Left lobe of liver (tissue), 2 donors: Measurements from ENCODE around the gene GRM4. TPM values are rescaled to one million over a fixed set of nuclear protein-coding genes. Genes with fewer than 3 reads are reported as not detected.

Experiments used
- ATAC-seq: fragments of 200-7000 bp; cut with Tn5 transposase; one replicate; pipeline ENCODE4 v1.9.1; 2020; ENCODE audit warnings: mild to moderate bottlenecking, moderate library complexity
- DNase-seq: peaks from one replicate; pipeline ENCODE4 v3.0.0-alpha.2; 2020; ENCODE audit warnings: low spot score
- total RNA-seq: library from RNA; stranded (reverse); gene quantifications from one replicate; pipeline ENCODE4 v1.2.1, GENCODE V29; 2021
- donor health status: DM: no; HTN: no; CAD: no; lungs with moderate emphysema.
- donor health status: DM: no; HTN: yes; CAD: no.

The GRM4 gene
- total RNA-seq, 1 donor from 2014 or later = not detected

- no peak for DNase-seq
- no peak for ATAC-seq
Measured at GRCh38 chr6:34110610-34111009, 35.3 kb downstream of the GRM4 start.

- ATAC-seq (no peak), DNase-seq (no peak)
Measured at GRCh38 chr6:34108176-34108575, 37.7 kb downstream of the GRM4 start.

- ATAC-seq (no peak), DNase-seq (no peak)
Measured at GRCh38 chr6:34106900-34107299, 39.0 kb downstream of the GRM4 start.

GRCh38 chr6:34106421-34106820, 39.5 kb downstream of the GRM4 start:
- ATAC-seq (no peak), DNase-seq (no peak)

- ATAC-seq = no peak
- DNase-seq = no peak
Measured at GRCh38 chr6:34104628-34105027, 41.3 kb downstream of the GRM4 start.

GRCh38 chr6:34104186-34104585, 41.7 kb downstream of the GRM4 start:
- DNase-seq = no peak
- no peak for ATAC-seq

- ATAC-seq = no peak
- no peak for DNase-seq
Measured at GRCh38 chr6:34103321-34103720, 42.6 kb downstream of the GRM4 start.

GRCh38 chr6:34102696-34103095, 43.2 kb downstream of the GRM4 start:
- DNase-seq (no peak), ATAC-seq (no peak)

- ATAC-seq (no peak), DNase-seq (no peak)
Measured at GRCh38 chr6:34102099-34102656, 43.7 kb downstream of the GRM4 start.

- ATAC-seq (no peak), DNase-seq (no peak)
Measured at GRCh38 chr6:34100788-34101187, 45.1 kb downstream of the GRM4 start.

- ATAC-seq (no peak), DNase-seq (no peak)
Measured at GRCh38 chr6:34099878-34100277, 46.0 kb downstream of the GRM4 start.

GRCh38 chr6:34098045-34098936, 47.6 kb downstream of the GRM4 start:
- DNase-seq (no peak), ATAC-seq (no peak)

- ATAC-seq = no peak
Measured at GRCh38 chr6:34096814-34097213, 49.1 kb downstream of the GRM4 start.

GRCh38 chr6:34096193-34096592, 49.7 kb downstream of the GRM4 start:
- DNase-seq (no peak), ATAC-seq (no peak)

More at GRCh38 chr6:34096814-34097213, 49.1 kb downstream of the GRM4 start:
- no peak for DNase-seq

GRCh38 chr6:34095741-34096140, 50.1 kb downstream of the GRM4 start:
- ATAC-seq (no peak), DNase-seq (no peak)

GRCh38 chr6:34095136-34095505, 50.8 kb downstream of the GRM4 start:
- ATAC-seq (no peak), DNase-seq (no peak)

- DNase-seq (no peak), ATAC-seq (no peak)
Measured at GRCh38 chr6:34094474-34095135, 51.3 kb downstream of the GRM4 start.

GRCh38 chr6:34093854-34094430, 51.9 kb downstream of the GRM4 start:
- no peak for DNase-seq
- no peak for ATAC-seq

- no peak for DNase-seq
- ATAC-seq = no peak
Measured at GRCh38 chr6:34093206-34093605, 52.7 kb downstream of the GRM4 start.

GRCh38 chr6:34092631-34093030, 53.3 kb downstream of the GRM4 start:
- no peak for ATAC-seq
- no peak for DNase-seq

GRCh38 chr6:34090935-34091334, 55.0 kb downstream of the GRM4 start:
- DNase-seq (no peak), ATAC-seq (no peak)

GRCh38 chr6:34090529-34090928, 55.4 kb downstream of the GRM4 start:
- ATAC-seq = no peak
- no peak for DNase-seq
